Loucy (cell line): Measurements from ENCODE around the gene ELL2.

Experiments used
- H2AFZ ChIP-seq: fragments of 200-600 bp; sonication (generic); 2 replicates; pipeline ENCODE4 v1.6.0; 2016; ENCODE audit warnings: antibody characterized with exemption, mild to moderate bottlenecking, low read length, moderate library complexity
- H3F3A ChIP-seq: fragments of 200-600 bp; 2 replicates; pipeline ENCODE4 v1.6.0; 2016; ENCODE audit warnings: antibody characterized with exemption, low read depth, mild to moderate bottlenecking
- H3K27me3 ChIP-seq: fragments of 200-600 bp; sonication (generic); 2 replicates; pipeline ENCODE4 v1.6.1; 2014; ENCODE audit warnings: low read length, mild to moderate bottlenecking; ENCODE audit not compliant: insufficient read depth, poor library complexity, severe bottlenecking
- H3K36me3 ChIP-seq: fragments of 200-600 bp; sonication (generic); 2 replicates; pipeline ENCODE4 v1.6.1; 2016; ENCODE audit warnings: low read length; ENCODE audit not compliant: insufficient read depth
- H3K4me1 ChIP-seq: fragments of 200-600 bp; sonication (generic); 2 replicates; pipeline ENCODE4 v1.5.1; 2014; ENCODE audit warnings: low read length, mild to moderate bottlenecking; ENCODE audit not compliant: insufficient read depth, poor library complexity, severe bottlenecking
- H3K4me2 ChIP-seq: fragments of 200-600 bp; sonication (generic); 2 replicates; pipeline ENCODE4 v1.6.0; 2014; ENCODE audit warnings: antibody characterized with exemption, low read length, low read depth, mild to moderate bottlenecking; ENCODE audit not compliant: poor library complexity, severe bottlenecking
- H3K4me3 ChIP-seq: fragments of 200-600 bp; sonication (generic); 2 replicates; pipeline ENCODE4 v1.5.1; 2014; ENCODE audit warnings: low read length, mild to moderate bottlenecking, mixed read lengths; ENCODE audit not compliant: poor library complexity, severe bottlenecking
- H3K79me2 ChIP-seq: fragments of 200-600 bp; sonication (generic); 2 replicates; pipeline ENCODE4 v1.6.1; 2014; ENCODE audit warnings: low read length; ENCODE audit not compliant: insufficient read depth
- H3K9ac ChIP-seq: fragments of 200-600 bp; sonication (generic); 2 replicates; pipeline ENCODE4 v1.6.0; 2014; ENCODE audit warnings: mild to moderate bottlenecking, low read depth, low read length, moderate library complexity; ENCODE audit not compliant: poor library complexity, severe bottlenecking
- H3K9me2 ChIP-seq: fragments of 200-600 bp; sonication (generic); replicated peaks from 2 replicates; pipeline ENCODE4 v1.6.1; 2016; ENCODE audit warnings: low read depth, low read length, mixed read lengths
- H3K9me3 ChIP-seq: fragments of 200-600 bp; sonication (generic); 2 replicates; pipeline ENCODE4 v1.6.1; 2014; ENCODE audit warnings: mild to moderate bottlenecking, antibody characterized with exemption, low read length, low read depth; ENCODE audit not compliant: insufficient read depth
- H4K20me1 ChIP-seq: fragments of 200-600 bp; sonication (generic); 2 replicates; pipeline ENCODE4 v1.6.0; 2014; ENCODE audit warnings: antibody characterized with exemption, low read length, mild to moderate bottlenecking; ENCODE audit not compliant: insufficient read depth, poor library complexity, severe bottlenecking
- EZH2phosphoT487 ChIP-seq: fragments of 200-600 bp; IDR thresholded peaks from 2 replicates; pipeline ENCODE4 v1.6.1; 2018; ENCODE audit warnings: antibody characterized with exemption, mild to moderate bottlenecking, moderate library complexity, borderline replicate concordance
- TF ChIP-seq, protein P1 (sequence below): fragments of 200-600 bp; sonication (generic); conservative IDR thresholded peaks from 2 replicates; pipeline ENCODE4 v1.5.1; 2014; ENCODE audit warnings: mild to moderate bottlenecking, antibody characterized with exemption, low read length

ELL2 gene

DNA sequence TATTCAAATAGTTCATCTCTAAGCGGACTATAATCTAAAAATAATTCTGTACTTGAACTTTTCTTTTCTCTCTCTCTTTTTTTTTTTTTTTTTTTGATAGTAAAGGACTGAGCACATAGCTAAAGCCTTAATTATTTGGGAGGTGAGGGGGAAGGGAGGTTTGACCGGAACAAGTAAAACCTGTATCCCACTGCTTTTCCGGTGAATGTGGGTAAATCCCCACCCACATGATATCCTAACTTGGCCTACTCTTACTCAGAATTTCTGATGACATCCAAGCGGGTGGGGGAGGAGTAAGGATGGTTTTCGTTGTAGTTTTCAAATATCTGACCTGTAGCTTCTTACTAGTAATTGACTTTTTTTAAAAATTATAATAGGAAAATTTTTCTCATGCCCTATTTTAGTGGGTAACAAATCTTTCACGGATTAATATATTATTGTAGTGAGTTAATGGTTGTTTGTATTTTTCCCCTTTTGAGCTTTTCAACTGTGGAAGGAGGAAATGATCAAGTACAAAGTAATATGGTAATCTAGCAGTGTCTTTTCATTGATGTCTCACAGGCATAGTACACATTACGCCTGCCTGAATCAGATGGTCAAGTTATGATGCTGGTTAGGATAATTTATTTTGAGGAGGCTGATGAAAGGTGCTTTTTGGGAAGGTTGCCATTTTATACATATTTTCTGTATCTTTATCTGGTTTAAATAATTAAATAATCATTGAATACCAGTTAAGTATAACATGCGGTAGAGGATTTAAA lies 2.2 kb upstream of the ELL2 start:
- no peak overlapping the region for H3K9ac ChIP-seq
- no peak overlapping the region for H3K4me3 ChIP-seq
- H3F3A ChIP-seq = no peaks in the 10 kb centered on the region
- no peaks in the 10 kb centered on the region for H4K20me1 ChIP-seq
- no peaks in the 10 kb centered on the region for H3K36me3 ChIP-seq
- H3K4me2 ChIP-seq = no peak overlapping the region
- no peaks in the 10 kb centered on the region for H3K9me3 ChIP-seq
- TF ChIP-seq, protein P1, sequence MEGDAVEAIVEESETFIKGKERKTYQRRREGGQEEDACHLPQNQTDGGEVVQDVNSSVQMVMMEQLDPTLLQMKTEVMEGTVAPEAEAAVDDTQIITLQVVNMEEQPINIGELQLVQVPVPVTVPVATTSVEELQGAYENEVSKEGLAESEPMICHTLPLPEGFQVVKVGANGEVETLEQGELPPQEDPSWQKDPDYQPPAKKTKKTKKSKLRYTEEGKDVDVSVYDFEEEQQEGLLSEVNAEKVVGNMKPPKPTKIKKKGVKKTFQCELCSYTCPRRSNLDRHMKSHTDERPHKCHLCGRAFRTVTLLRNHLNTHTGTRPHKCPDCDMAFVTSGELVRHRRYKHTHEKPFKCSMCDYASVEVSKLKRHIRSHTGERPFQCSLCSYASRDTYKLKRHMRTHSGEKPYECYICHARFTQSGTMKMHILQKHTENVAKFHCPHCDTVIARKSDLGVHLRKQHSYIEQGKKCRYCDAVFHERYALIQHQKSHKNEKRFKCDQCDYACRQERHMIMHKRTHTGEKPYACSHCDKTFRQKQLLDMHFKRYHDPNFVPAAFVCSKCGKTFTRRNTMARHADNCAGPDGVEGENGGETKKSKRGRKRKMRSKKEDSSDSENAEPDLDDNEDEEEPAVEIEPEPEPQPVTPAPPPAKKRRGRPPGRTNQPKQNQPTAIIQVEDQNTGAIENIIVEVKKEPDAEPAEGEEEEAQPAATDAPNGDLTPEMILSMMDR = no peak
- no peak for TF ChIP-seq EZH2phosphoT487
- peaks cover 9% of the 10 kb centered on the region; the same call in 1 of the 2 replicates for H3K79me2 ChIP-seq
- H2AFZ ChIP-seq = no peak overlapping the region
- peaks cover 26% of the 10 kb centered on the region for H3K4me1 ChIP-seq
- H3K9me2 ChIP-seq = no peaks in the 10 kb centered on the region
- H3K27me3 ChIP-seq = no peaks in the 10 kb centered on the region

DNA sequence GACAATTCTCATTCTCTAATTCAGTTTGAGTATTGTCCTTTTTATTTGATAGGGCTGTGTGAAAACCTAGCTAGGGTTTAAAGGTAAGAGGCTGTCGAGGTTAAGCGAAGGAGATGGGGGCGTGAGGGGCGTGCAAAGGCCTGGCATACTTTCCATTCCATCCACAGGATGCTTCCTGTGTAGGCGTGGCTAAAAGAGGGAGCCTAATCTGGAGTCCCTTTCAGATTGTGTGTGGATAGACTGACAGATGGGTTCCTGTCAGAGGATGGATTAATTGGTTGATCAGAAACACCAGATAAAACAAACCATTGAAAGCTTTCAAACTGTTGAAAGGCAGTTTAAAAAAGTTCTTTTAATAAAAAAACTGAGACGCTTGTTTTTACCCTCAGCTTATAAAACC lies 1.1 kb upstream of the ELL2 start:
- no peak overlapping the region for H3K9ac ChIP-seq
- no peaks in the 10 kb centered on the region for H4K20me1 ChIP-seq
- no peaks in the 10 kb centered on the region for H3F3A ChIP-seq
- no peak overlapping the region for H3K4me3 ChIP-seq
- TF ChIP-seq, protein P1 = no peak
- no peak for TF ChIP-seq EZH2phosphoT487
- H3K27me3 ChIP-seq = no peaks in the 10 kb centered on the region
- no peak overlapping the region; the same call in 1 of the 2 replicates for H2AFZ ChIP-seq
- peaks cover 34% of the 10 kb centered on the region for H3K4me1 ChIP-seq
- H3K9me2 ChIP-seq = no peaks in the 10 kb centered on the region
- H3K79me2 ChIP-seq = peaks cover 13% of the 10 kb centered on the region; the same call in 1 of the 2 replicates
- no peaks in the 10 kb centered on the region for H3K36me3 ChIP-seq
- no peaks in the 10 kb centered on the region for H3K9me3 ChIP-seq
- no peak overlapping the region for H3K4me2 ChIP-seq

- peaks cover 16% of the 10 kb centered on the region; the same call in 1 of the 2 replicates for H3K79me2 ChIP-seq
- no peaks in the 10 kb centered on the region for H3K9me3 ChIP-seq
- peak overlapping the region; percentile 80; the same call in 1 of the 2 replicates for H2AFZ ChIP-seq
- peak overlapping the region; percentile 90 for H3K4me3 ChIP-seq
- TF ChIP-seq, protein P1 = no peak
- no peak for TF ChIP-seq EZH2phosphoT487
- no peaks in the 10 kb centered on the region for H3K27me3 ChIP-seq
- no peak overlapping the region for H3K9ac ChIP-seq
- H4K20me1 ChIP-seq = no peaks in the 10 kb centered on the region
- peak overlapping the region; percentile 93 for H3K4me2 ChIP-seq
- no peaks in the 10 kb centered on the region for H3K9me2 ChIP-seq
- no peaks in the 10 kb centered on the region for H3F3A ChIP-seq
- H3K36me3 ChIP-seq = no peaks in the 10 kb centered on the region
- H3K4me1 ChIP-seq = peaks cover 35% of the 10 kb centered on the region
Observed at GRCh38 chr5:95962475-95962773, 773 bp upstream of the ELL2 start.
